Measurements from ENCODE around the gene EBPL. TPM values are rescaled to one million over a fixed set of nuclear protein-coding genes. Genes with fewer than 3 reads are reported as not detected.

EBPL gene
- total RNA-seq, 1 experiment from 2014 or later, result 60.9 TPM

DNA sequence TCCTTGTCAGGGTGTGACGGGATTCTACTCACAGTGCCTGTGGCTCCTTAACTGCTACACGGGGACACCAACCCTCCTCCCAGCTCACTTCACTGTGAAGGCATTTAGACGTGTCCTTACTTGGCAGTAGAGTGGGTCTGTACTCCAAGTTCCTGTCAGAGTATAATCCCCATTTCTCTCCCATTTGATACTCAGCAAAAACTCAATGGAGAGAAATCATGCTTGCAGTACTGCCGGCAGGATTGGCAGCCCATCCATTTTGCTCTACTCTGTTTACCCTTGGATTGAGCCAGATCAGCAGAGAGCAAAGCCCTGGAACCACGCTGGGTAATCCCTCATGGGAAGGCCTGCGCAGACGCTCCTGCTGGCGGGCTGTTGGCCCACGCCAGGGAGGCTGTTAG is 34.0 kb downstream of the EBPL start:
- Histone ChIP-seq H3K27ac (ENCODE audit: low read length) (no peak overlapping the region), H3K27me3 (ENCODE audit: control insufficient read depth, insufficient read depth, low read length) (no peaks in the 10 kb centered on the region), H3K36me3 (ENCODE audit: control insufficient read depth, insufficient read depth, low read length) (peaks cover 2% of the 10 kb centered on the region; the same call in 1 of the 2 replicates), H3K4me1 (ENCODE audit: control insufficient read depth, insufficient read depth, low read length) (no peaks in the 10 kb centered on the region), H3K9me3 (ENCODE audit: control insufficient read depth, insufficient read depth, low read depth, low read length) (no peaks in the 10 kb centered on the region), H3K4me3 (ENCODE audit: low read depth in 2 of 2, low read length in 2 of 2) (no peak overlapping the region)
- DNase-seq (ENCODE audit: low read depth, low spot score) (no peak), ATAC-seq (no peak)
- CTCF ChIA-PET, result no interaction called here
- in situ Hi-C loops (cut with HindIII; ENCODE audit: low pct_unique_long_range_greater_than_20kb, low sequenced_read_pairs) (no loop called here), intact Hi-C loops (cut with micrococcal nuclease; ENCODE audit: unreplicated experiment) (loop anchor here (5.0 kb wide), 1 partner anchor 200 kb away; no protein-coding TSS in a partner anchor)
- POLR2A ChIA-PET, result no interaction called here
- TF ChIP-seq SIN3A (IDR thresholded peaks at IDR 0.05; ENCODE audit: borderline replicate concordance, insufficient read depth, low read depth, low read length) (no peak), POLR2AphosphoS5 (IDR thresholded peaks at IDR 0.05; ENCODE audit: low read depth, low read length) (no peak), CTCF (IDR thresholded peaks at IDR 0.05) (no peak), TCF7L2 (IDR thresholded peaks at IDR 0.05; ENCODE audit: low read depth, low read length) (no peak)
- TF ChIP-seq, protein P1, sequence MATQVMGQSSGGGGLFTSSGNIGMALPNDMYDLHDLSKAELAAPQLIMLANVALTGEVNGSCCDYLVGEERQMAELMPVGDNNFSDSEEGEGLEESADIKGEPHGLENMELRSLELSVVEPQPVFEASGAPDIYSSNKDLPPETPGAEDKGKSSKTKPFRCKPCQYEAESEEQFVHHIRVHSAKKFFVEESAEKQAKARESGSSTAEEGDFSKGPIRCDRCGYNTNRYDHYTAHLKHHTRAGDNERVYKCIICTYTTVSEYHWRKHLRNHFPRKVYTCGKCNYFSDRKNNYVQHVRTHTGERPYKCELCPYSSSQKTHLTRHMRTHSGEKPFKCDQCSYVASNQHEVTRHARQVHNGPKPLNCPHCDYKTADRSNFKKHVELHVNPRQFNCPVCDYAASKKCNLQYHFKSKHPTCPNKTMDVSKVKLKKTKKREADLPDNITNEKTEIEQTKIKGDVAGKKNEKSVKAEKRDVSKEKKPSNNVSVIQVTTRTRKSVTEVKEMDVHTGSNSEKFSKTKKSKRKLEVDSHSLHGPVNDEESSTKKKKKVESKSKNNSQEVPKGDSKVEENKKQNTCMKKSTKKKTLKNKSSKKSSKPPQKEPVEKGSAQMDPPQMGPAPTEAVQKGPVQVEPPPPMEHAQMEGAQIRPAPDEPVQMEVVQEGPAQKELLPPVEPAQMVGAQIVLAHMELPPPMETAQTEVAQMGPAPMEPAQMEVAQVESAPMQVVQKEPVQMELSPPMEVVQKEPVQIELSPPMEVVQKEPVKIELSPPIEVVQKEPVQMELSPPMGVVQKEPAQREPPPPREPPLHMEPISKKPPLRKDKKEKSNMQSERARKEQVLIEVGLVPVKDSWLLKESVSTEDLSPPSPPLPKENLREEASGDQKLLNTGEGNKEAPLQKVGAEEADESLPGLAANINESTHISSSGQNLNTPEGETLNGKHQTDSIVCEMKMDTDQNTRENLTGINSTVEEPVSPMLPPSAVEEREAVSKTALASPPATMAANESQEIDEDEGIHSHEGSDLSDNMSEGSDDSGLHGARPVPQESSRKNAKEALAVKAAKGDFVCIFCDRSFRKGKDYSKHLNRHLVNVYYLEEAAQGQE (IDR thresholded peaks at IDR 0.05; ENCODE audit: insufficient read depth in 1 of 2, low read depth in 2 of 2, low read length in 1 of 2), result no peak
- BruUV-seq (replicated peaks), result no TSS peak

DNA sequence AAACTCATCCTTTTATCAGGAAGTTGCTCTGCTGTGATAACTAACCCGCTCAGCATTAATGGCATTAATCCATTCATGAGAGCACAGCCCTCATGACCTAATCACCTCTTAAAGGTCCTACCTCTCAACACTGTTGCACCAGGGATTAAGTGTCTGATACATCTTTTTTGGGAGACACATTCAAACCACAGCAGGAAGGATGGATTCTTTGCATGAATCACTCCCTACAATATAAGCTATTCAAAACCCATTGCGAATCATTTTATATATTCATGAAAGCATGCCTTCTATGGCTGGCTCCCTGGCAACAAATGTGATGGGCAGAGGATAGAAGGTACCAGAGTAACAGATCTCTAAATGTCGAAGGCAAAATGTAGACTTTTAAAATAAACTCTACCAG is 35.4 kb downstream of the EBPL start:
- ATAC-seq, result no peak
- in situ Hi-C loops (cut with HindIII; ENCODE audit: low pct_unique_long_range_greater_than_20kb, low sequenced_read_pairs), result no loop called here
- CTCF ChIA-PET, result no interaction called here

More for the DNA sequence above, 35.4 kb downstream of the EBPL start:
- BruUV-seq (replicated peaks), result no TSS peak
- intact Hi-C loops (cut with micrococcal nuclease; ENCODE audit: unreplicated experiment), result loop anchor here (5.0 kb wide), 1 partner anchor 201 kb away; no protein-coding TSS in a partner anchor
- Histone ChIP-seq H3K4me3 (ENCODE audit: low read depth in 2 of 2, low read length in 2 of 2) (no peak overlapping the region), H3K27me3 (ENCODE audit: control insufficient read depth, insufficient read depth, low read length) (no peaks in the 10 kb centered on the region), H3K9me3 (ENCODE audit: control insufficient read depth, insufficient read depth, low read depth, low read length) (no peaks in the 10 kb centered on the region), H3K36me3 (ENCODE audit: control insufficient read depth, insufficient read depth, low read length) (peaks cover 2% of the 10 kb centered on the region; the same call in 1 of the 2 replicates), H3K4me1 (ENCODE audit: control insufficient read depth, insufficient read depth, low read length) (no peaks in the 10 kb centered on the region), H3K27ac (ENCODE audit: low read length) (no peak overlapping the region)
- TF ChIP-seq, protein P1 (IDR thresholded peaks at IDR 0.05; ENCODE audit: insufficient read depth in 1 of 2, low read depth in 2 of 2, low read length in 1 of 2), result no peak
- TF ChIP-seq TCF7L2 (IDR thresholded peaks at IDR 0.05; ENCODE audit: low read depth, low read length) (no peak), POLR2AphosphoS5 (IDR thresholded peaks at IDR 0.05; ENCODE audit: low read depth, low read length) (no peak), SIN3A (IDR thresholded peaks at IDR 0.05; ENCODE audit: borderline replicate concordance, insufficient read depth, low read depth, low read length) (no peak), CTCF (IDR thresholded peaks at IDR 0.05) (no peak)
- no peak for DNase-seq (ENCODE audit: low read depth, low spot score)
- POLR2A ChIA-PET, result interaction anchor here (0.7 kb wide), 1 partner anchor 148 kb away, joined by 12 read pairs; no protein-coding TSS in a partner anchor
